ENCODE measurements around the gene KRTAP1-4.

- TF ChIP-seq, protein P1, sequence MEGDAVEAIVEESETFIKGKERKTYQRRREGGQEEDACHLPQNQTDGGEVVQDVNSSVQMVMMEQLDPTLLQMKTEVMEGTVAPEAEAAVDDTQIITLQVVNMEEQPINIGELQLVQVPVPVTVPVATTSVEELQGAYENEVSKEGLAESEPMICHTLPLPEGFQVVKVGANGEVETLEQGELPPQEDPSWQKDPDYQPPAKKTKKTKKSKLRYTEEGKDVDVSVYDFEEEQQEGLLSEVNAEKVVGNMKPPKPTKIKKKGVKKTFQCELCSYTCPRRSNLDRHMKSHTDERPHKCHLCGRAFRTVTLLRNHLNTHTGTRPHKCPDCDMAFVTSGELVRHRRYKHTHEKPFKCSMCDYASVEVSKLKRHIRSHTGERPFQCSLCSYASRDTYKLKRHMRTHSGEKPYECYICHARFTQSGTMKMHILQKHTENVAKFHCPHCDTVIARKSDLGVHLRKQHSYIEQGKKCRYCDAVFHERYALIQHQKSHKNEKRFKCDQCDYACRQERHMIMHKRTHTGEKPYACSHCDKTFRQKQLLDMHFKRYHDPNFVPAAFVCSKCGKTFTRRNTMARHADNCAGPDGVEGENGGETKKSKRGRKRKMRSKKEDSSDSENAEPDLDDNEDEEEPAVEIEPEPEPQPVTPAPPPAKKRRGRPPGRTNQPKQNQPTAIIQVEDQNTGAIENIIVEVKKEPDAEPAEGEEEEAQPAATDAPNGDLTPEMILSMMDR (conservative IDR thresholded peaks at IDR 0.05; ENCODE audit: low read depth, low read length): no peak
- TF ChIP-seq EZH2 (IDR thresholded peaks at IDR 0.05; ENCODE audit: low read length, unreplicated experiment): no peak
Observed at GRCh38 chr17:41013181-41013580, 16.8 kb downstream of the KRTAP1-4 start.
